Measurements from ENCODE around the gene ASB18. TPM values are rescaled to one million over a fixed set of nuclear protein-coding genes. Genes with fewer than 3 reads are reported as not detected.

ASB18 gene
- total and polyA plus RNA-seq, 2 of the 8 experiments (the other 6 are each of a cell fraction or from before 2014, with no cell fraction given), result not detected

DNA sequence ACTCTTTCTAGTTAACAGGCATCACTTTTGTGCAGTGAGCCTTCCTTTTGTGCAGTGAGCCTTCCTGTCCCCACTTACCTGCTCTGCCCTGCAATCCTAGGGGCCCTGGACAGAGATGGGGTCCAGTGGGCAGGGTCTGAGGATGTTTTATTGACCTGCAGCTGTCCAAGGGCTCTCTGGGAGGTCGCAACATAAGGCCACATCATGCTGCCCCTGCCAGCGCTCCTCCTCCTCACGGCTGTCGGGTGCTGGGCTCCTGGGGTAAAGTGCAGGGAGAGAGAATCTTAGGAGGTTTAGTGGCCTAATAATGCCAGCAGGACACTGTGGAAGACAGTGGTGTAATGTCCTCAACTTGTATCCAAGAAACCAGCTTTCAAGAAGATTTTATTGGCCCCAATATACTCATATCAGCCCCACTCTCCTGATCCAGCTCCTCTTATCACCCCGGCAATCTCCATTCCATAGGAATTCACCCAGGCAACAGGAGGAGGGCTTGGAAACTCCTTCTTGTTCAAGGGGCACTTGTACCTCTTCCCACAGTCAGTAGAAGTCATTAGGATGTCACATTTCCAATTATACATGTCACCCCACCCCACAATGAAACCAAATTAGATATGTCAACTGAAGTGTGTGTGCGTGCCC is 41.9 kb upstream of the ASB18 start:
- ChIA-PET POLR2A (ENCODE audit: partially characterized antibody) (no interaction called here), CTCF (ENCODE audit: partially characterized antibody) (interaction anchor here (0.9 kb wide), 1 partner anchor 45 kb away, joined by 3 read pairs; no protein-coding TSS in a partner anchor)
- H3K27me3 ChIP-seq (replicated peaks in 1 of 4; ENCODE audit: control insufficient read depth in 3 of 4, extremely low read depth in 1 of 4, insufficient read depth in 3 of 4, low read length in 3 of 4), result no peaks in the 10 kb centered on the region
- H2AFZ ChIP-seq (ENCODE audit: low read length), result no peak overlapping the region
- no peak overlapping the region for H4K5ac ChIP-seq (ENCODE audit: insufficient read length, low read depth, low read length)
- WGBS, 2 experiments (ENCODE audit: extremely low coverage in 1 of 2, insufficient coverage in 1 of 2, insufficient read length in 1 of 2, insufficient replicate concordance in 2 of 2, low coverage in 1 of 2, low lambda C conversion rate in 2 of 2, missing lambda C conversion rate in 1 of 2), result 89% methylated on average over 6 of the region's 6 CpGs; no CpG with 5 or more reads in 1 of the 2 experiments
- no peak overlapping the region for H3K9ac ChIP-seq (replicated peaks in 1 of 4; ENCODE audit: extremely low read depth in 1 of 4, low read depth in 3 of 4, low read length in 3 of 4)
- no peak overlapping the region for H3K4me3 ChIP-seq (ENCODE audit: extremely low read depth in 1 of 4, insufficient read depth in 2 of 4, low read depth in 3 of 4, low read length in 4 of 4)
- H3K4ac ChIP-seq (replicated peaks; ENCODE audit: insufficient read length, low read depth, low read length), result no peak overlapping the region
- no peak overlapping the region for H2BK15ac ChIP-seq (ENCODE audit: low read length)
- H3K36me3 ChIP-seq (ENCODE audit: control insufficient read depth in 2 of 4, insufficient read depth in 4 of 4, low read length in 3 of 4), result no peaks in the 10 kb centered on the region
- no peak overlapping the region for H3K27ac ChIP-seq (ENCODE audit: low read depth, low read length)
- H3K23ac ChIP-seq (ENCODE audit: insufficient read length), result no peak overlapping the region
- no peak for FAIRE-seq
- TF ChIP-seq, protein P1, sequence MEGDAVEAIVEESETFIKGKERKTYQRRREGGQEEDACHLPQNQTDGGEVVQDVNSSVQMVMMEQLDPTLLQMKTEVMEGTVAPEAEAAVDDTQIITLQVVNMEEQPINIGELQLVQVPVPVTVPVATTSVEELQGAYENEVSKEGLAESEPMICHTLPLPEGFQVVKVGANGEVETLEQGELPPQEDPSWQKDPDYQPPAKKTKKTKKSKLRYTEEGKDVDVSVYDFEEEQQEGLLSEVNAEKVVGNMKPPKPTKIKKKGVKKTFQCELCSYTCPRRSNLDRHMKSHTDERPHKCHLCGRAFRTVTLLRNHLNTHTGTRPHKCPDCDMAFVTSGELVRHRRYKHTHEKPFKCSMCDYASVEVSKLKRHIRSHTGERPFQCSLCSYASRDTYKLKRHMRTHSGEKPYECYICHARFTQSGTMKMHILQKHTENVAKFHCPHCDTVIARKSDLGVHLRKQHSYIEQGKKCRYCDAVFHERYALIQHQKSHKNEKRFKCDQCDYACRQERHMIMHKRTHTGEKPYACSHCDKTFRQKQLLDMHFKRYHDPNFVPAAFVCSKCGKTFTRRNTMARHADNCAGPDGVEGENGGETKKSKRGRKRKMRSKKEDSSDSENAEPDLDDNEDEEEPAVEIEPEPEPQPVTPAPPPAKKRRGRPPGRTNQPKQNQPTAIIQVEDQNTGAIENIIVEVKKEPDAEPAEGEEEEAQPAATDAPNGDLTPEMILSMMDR (IDR thresholded peaks at IDR 0.05; ENCODE audit: control extremely low read depth in 1 of 3, insufficient read depth in 1 of 3, low read depth in 1 of 3, low read length in 3 of 3), result no peak
- H4K20me1 ChIP-seq (replicated peaks in 1 of 2; ENCODE audit: control insufficient read depth in 1 of 2, insufficient read depth in 2 of 2, low read length in 2 of 2), result no peaks in the 10 kb centered on the region
- H2BK20ac ChIP-seq (ENCODE audit: low read length), result no peak overlapping the region
- H3K79me1 ChIP-seq (ENCODE audit: low read depth, low read length), result no peaks in the 10 kb centered on the region
- H3K79me2 ChIP-seq (ENCODE audit: control insufficient read depth in 1 of 2, insufficient read depth in 2 of 2, low read length in 2 of 2), result no peaks in the 10 kb centered on the region
- H2AK5ac ChIP-seq (ENCODE audit: low read depth, low read length), result no peak overlapping the region
- H3K14ac ChIP-seq (ENCODE audit: insufficient read length), result no peak overlapping the region
- H2BK5ac ChIP-seq (ENCODE audit: low read depth, low read length), result no peak overlapping the region
- H3K23me2 ChIP-seq (ENCODE audit: low read depth, low read length), result no peaks in the 10 kb centered on the region
- no peak overlapping the region for H3K56ac ChIP-seq (replicated peaks; ENCODE audit: insufficient read length, low read depth, low read length)
- peaks cover 3 to 12% (median 9%) of the 10 kb centered on the region in 4 experiments; a peak in 5 of 7 replicates for H3K4me1 ChIP-seq (replicated peaks in 1 of 4; ENCODE audit: control insufficient read depth in 3 of 4, insufficient read depth in 4 of 4, low read length in 3 of 4)
- no peaks in the 10 kb centered on the region for H3K9me3 ChIP-seq (ENCODE audit: insufficient read depth in 2 of 2, low read depth in 1 of 2, low read length in 1 of 2)
- H3K4me2 ChIP-seq (ENCODE audit: insufficient read depth in 1 of 2, low read depth in 2 of 2, low read length in 2 of 2), result no peak overlapping the region
- H2BK12ac ChIP-seq (ENCODE audit: low read depth, low read length), result no peak overlapping the region
- H4K8ac ChIP-seq (ENCODE audit: extremely low read depth, insufficient read depth, low read length), result no peak overlapping the region
- no peak for DNase-seq (ENCODE audit: low read depth in 1 of 2, low spot score in 2 of 2)
- no peak overlapping the region for H4K91ac ChIP-seq (replicated peaks; ENCODE audit: insufficient read length, low read length)
- no peak overlapping the region for H2BK120ac ChIP-seq (replicated peaks; ENCODE audit: low read depth, low read length)
- H3K18ac ChIP-seq (ENCODE audit: extremely low read depth, low read length), result no peak overlapping the region

Measured in H1 (cell line).